Stimulated activated naive B cell treated with anti-CD40 and anti-IgM and Interleukin-4, amounts not matched to agents 10 μg/mL and 1 μg/mL and 100 μg/mL, for 72 hours (primary cell): ENCODE results near the gene SIRPG.
A peak's percentile ranks its signal among the peaks of the same experiment; 100 is the strongest.

ENCODE experiments used
- ATAC-seq, 2 donors: fragments of 150-1000 bp; cut with Tn5 transposase; replicated peaks; 2 replicates each; pipeline ENCODE4 v1.10.0; 2021; ENCODE audit warnings: moderate library complexity in 1 of 2
- DNase-seq: peaks from one replicate; pipeline ENCODE4 v3.0.0; 2021
- H3K27ac Mint-ChIP-seq: one replicate; pipeline ENCODE4 v1.8.0; 2022; ENCODE audit warnings: mild to moderate bottlenecking, mixed read lengths
- H3K27me3 Mint-ChIP-seq, 2 donors: one replicate each; pipeline ENCODE4 v1.8.0; 2022; ENCODE audit warnings: mixed read lengths in 2 of 2
- H3K36me3 Mint-ChIP-seq, 2 donors: one replicate each; pipeline ENCODE4 v1.8.0; 2022; ENCODE audit warnings: mixed read lengths in 2 of 2, mild to moderate bottlenecking in 1 of 2
- H3K4me1 Mint-ChIP-seq, 2 donors: one replicate each; pipeline ENCODE4 v1.8.0; 2022; ENCODE audit warnings: mixed read lengths in 2 of 2, mild to moderate bottlenecking in 1 of 2
- H3K4me3 Mint-ChIP-seq, 2 donors: one replicate each; pipeline ENCODE4 v1.8.0; 2022; ENCODE audit warnings: mild to moderate bottlenecking in 2 of 2, mixed read lengths in 2 of 2, moderate library complexity in 1 of 2
- H3K9me3 Mint-ChIP-seq, 2 donors: one replicate each; pipeline ENCODE4 v1.8.0; 2022; ENCODE audit warnings: mixed read lengths in 2 of 2, mild to moderate bottlenecking in 1 of 2

SIRPG gene

DNA sequence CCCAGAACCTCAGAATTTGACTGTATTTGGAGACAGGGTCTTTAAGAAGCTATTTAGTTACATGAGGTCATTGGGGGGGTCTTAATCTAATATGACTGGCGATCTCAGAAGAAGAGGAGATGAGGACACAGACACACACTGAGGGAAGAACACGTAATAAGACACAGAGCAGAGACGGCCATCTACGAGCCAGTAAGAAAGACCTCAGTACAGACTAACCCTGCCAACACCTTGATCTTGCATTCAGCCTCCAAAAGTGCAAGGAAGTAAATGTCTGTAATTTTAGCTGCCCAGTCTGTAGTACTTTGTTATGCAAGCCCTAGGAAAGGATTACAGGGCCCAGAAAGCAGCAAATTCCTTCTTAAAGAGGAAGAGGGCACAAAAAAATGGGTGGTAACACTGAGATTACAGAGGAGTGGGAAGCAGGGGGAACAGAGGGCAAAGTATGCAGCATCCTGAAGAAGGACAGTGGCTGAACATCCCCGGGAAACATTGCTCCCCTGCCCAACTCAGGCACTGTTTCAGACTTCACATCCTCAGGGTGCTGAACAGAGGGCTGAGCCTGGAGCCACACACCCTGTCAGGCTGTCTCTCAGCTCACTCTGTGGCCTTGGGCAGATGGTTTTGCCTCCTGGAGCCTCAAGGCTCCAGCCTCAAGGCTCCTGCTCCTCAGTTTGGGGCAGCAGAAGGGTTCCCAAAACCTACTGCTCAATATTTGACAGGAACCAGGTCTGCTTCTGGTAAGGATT lies 27.9 kb upstream of the SIRPG start:
- DNase-seq: no peak
- Mint-ChIP-seq H3K4me3 (no peak overlapping the region), H3K9me3 (peaks cover 2 to 3% of the 10 kb centered on the region in 2 donors), H3K4me1 (peaks cover 0 to 2% of the 10 kb centered on the region in 2 donors), H3K36me3 (peaks cover 2 to 3% of the 10 kb centered on the region in 2 donors), H3K27me3 (peaks cover 36 to 51% of the 10 kb centered on the region in 2 donors), H3K27ac (no peak overlapping the region)
- ATAC-seq: no peak

DNA sequence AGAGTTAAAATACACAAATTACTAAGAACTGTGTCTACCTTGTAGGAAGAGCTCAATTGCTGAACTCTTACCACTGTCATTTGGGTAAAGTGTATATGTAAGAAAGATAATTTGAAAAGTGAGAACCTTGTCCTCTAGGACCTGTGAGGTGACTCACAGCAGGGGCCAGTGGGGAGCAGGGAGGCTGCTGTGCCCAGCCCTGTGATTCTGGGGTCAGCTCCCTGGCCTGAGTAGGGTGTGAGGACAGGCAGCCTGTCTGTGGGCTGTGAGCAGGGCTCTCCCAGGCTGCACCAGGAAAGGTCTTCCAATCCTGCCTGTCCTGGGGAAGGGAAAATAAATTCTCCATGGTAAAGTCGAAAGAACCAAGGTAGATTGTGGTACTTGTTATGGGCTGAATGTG lies 27.3 kb upstream of the SIRPG start:
- DNase-seq (no peak), ATAC-seq (no peak)
- Mint-ChIP-seq H3K27me3 (peaks cover 30 to 45% of the 10 kb centered on the region in 2 donors), H3K4me1 (peaks cover 0 to 2% of the 10 kb centered on the region in 2 donors), H3K27ac (no peak overlapping the region), H3K9me3 (peaks cover 2 to 3% of the 10 kb centered on the region in 2 donors), H3K36me3 (no peaks in the 10 kb centered on the region), H3K4me3 (no peak overlapping the region)

DNA sequence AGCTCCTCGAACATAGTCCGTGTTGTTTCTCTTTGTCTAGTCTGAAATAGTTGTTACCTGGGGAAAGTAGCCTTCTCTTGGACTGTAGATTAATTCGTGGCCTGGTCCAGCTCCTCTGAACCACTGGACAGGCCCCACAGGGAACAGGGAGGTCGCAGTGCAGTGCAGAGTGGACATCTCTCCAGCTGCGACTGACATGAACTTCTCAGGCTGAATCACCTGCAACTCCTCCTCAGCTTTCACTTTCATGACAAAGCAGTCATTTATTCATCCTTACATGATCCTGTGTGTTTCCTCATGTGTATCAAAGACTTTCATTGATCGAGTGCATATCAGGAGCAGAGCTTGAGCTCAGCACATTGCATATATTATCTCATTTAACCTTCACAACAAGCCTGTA lies 19.1 kb upstream of the SIRPG start:
- ATAC-seq (no peak), DNase-seq (no peak)
- Mint-ChIP-seq H3K27ac (no peak overlapping the region), H3K9me3 (peaks cover 0 to 2% of the 10 kb centered on the region in 2 donors), H3K36me3 (no peaks in the 10 kb centered on the region), H3K4me3 (no peak overlapping the region), H3K4me1 (peaks cover 0 to 7% of the 10 kb centered on the region in 2 donors), H3K27me3 (peaks cover 8 to 53% of the 10 kb centered on the region in 2 donors)

DNA sequence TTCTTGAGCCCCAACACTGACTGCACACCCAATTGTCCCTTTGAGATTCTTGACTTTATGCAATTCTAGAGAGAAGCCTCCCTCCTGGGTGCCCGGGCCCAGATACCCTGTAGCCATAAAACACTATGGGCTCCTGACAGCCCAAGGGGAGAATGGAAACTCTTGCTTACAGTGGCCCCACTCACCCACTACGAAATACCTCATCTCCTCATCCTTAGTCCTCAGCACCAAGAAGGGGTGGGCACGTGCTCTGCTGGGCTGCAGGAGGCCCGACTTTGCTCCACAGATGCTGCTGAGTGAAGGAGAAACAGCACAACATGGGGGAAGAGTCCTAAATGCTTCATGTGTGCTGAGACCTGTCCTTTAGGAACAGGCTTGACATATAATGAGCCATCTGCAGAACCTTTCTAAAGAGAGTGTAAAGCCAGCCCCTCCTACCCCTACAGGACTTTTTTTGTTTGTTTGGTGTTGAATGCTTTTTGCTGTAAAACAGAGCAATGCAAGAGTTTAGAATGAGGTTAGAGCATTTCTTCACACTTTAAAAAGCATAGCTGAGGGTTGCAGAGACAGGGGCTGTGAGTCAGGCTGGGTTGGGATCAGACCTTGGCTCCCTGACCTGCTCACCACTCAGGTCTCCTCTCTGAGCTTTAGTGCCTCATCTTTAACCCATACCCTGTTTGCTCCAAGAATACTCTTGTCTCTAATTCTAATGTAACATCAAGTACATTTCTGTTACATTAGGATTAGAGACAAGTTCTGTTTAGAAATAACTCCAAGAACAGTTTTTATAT lies 17.6 kb upstream of the SIRPG start:
- Mint-ChIP-seq H3K27me3 (peaks cover 18 to 47% of the 10 kb centered on the region in 2 donors), H3K36me3 (no peaks in the 10 kb centered on the region), H3K4me1 (peaks cover 0 to 7% of the 10 kb centered on the region in 2 donors), H3K9me3 (peaks cover 0 to 2% of the 10 kb centered on the region in 2 donors), H3K4me3 (no peak overlapping the region), H3K27ac (no peak overlapping the region)
- ATAC-seq: no peak
- DNase-seq: no peak

DNA sequence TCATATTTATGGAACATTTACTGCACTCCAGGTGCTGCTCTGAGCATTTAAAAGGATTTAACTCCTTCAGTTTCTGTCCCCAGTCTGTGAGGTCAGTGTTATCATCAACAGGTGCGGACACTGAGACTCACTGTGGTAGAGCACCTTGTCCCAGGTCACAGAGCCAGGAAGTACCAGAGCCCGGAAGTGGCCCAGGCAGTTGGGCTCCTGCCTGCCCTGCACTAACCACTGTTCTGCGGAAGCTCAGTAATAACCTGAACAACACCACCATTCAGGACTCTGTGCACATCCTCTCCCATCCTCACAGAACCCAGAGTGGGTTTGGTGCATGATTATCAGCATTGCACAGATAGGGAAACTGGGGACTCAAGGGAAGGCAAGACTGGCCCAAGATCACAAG lies 16.8 kb upstream of the SIRPG start:
- peaks cover 0 to 7% of the 10 kb centered on the region in 2 donors for H3K4me1 Mint-ChIP-seq
- no peak for ATAC-seq
- peaks cover 0 to 1% of the 10 kb centered on the region in 2 donors for H3K9me3 Mint-ChIP-seq
- no peak overlapping the region for H3K4me3 Mint-ChIP-seq
- H3K27ac Mint-ChIP-seq: no peak overlapping the region
- H3K27me3 Mint-ChIP-seq: peaks cover 16 to 47% of the 10 kb centered on the region in 2 donors
- no peak for DNase-seq
- no peaks in the 10 kb centered on the region for H3K36me3 Mint-ChIP-seq

DNA sequence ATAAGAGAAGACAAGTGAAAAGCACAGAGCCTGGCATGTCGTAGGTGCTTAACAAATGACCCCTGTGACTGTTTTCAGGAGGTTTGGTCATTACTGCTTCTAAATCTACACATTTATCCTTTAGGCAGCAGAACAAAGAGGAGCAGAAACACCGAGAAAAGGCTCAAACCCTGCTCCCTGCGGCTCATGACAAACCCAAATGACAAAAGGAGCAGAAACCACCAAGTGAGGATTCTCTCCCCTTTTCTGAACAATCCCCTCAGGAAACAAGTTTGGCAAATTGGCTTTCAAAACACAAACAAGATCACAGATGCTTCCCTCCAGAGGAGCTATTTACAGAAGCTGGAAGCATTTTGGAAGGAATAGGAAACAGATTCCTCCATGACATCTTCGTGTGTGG lies 15.8 kb upstream of the SIRPG start:
- H3K27me3 Mint-ChIP-seq: peaks cover 17 to 47% of the 10 kb centered on the region in 2 donors
- H3K27ac Mint-ChIP-seq: no peak overlapping the region
- no peak for ATAC-seq
- peaks cover 0 to 7% of the 10 kb centered on the region in 2 donors for H3K4me1 Mint-ChIP-seq
- no peaks in the 10 kb centered on the region for H3K9me3 Mint-ChIP-seq
- H3K4me3 Mint-ChIP-seq: no peak overlapping the region
- DNase-seq: no peak
- no peaks in the 10 kb centered on the region for H3K36me3 Mint-ChIP-seq

DNA sequence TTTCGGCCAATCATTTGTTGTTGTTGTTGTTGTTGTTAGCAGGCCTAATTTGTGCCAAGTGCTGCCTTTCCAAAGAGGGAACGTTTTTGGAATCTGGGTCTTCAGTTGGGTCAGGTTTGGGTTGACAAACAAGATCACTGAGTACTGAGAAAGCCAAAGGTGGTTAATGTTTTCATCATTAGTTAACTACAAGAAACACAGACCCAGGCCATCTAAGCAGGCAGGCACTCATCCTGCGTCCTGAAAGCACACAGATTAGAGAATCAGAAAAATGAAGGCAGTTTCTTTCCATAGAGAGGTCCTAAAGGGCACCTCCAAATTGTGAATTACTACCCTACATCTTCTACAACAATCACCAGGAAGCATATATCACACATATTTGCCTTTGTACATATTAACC lies 15.1 kb upstream of the SIRPG start:
- no peak overlapping the region for H3K27ac Mint-ChIP-seq
- ATAC-seq: no peak

DNA sequence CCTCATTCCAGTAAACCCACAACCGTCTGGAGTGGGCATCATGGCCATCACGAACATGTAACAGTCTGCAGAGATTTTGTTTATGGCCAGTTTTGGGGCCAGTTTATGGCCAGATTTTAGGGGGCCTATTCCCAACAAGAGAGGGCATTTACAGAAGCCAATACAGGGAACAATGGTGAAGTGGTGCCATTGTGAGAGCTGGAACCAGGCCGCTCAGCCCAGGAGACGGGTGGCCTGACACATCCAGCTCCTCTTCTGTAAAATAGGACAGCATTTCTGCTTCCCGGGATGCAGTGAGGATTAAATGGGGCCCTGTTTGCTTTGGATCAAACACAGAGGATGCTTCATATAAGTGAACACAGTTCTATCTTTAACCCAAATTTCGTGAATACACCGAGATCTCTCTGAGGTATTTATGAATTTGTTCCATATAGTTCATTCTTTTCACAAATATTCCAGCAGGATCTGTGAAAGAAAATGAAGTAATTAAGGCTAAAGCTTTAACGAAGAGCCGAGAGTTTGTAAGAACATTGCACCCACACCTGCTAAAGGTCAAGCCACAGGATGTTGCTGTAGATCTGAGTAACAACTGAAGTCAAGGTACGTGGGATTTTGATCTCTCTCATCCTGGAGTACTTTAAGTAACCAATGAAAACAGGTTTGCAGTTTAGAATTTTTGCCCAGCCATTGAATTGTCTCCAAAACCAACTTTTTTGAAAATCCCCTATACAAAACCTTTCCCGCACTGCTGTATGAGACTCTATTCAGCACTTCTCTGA lies 14.5 kb upstream of the SIRPG start:
- Mint-ChIP-seq H3K4me1 (peaks cover 0 to 7% of the 10 kb centered on the region in 2 donors), H3K27ac (no peak overlapping the region), H3K9me3 (no peaks in the 10 kb centered on the region), H3K27me3 (peaks cover 17 to 37% of the 10 kb centered on the region in 2 donors), H3K36me3 (no peaks in the 10 kb centered on the region), H3K4me3 (no peak overlapping the region)
- ATAC-seq (peak; percentile 60 to 61), DNase-seq (no peak)

More for the DNA sequence above, 15.1 kb upstream of the SIRPG start:
- H3K4me3 Mint-ChIP-seq: no peak overlapping the region
- no peaks in the 10 kb centered on the region for H3K36me3 Mint-ChIP-seq
- DNase-seq: no peak
- no peaks in the 10 kb centered on the region for H3K9me3 Mint-ChIP-seq
- H3K27me3 Mint-ChIP-seq: peaks cover 17 to 42% of the 10 kb centered on the region in 2 donors
- H3K4me1 Mint-ChIP-seq: peaks cover 0 to 7% of the 10 kb centered on the region in 2 donors

DNA sequence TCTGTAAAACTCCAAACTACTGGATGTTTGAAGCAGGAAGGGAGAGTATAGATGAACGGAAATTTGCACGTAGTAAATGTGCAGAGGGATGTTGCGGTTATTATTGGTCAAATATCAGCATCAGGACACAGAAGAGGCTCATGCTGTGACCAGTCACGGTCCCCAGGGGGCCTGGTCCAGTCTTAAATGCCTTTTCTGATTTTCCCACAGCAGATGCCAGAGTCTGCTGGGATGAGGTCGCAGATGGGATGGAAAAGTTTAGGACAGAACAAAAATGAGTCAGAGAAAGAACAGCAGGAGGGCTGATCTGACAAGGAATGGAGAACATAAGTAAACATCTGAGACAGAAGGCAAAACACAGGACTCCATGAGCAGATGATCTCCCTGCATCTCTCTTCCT lies 11.7 kb upstream of the SIRPG start:
- no peaks in the 10 kb centered on the region for H3K36me3 Mint-ChIP-seq
- no peak overlapping the region for H3K27ac Mint-ChIP-seq
- DNase-seq (no peak), ATAC-seq (no peak)
- H3K4me3 Mint-ChIP-seq: no peak overlapping the region
- no peaks in the 10 kb centered on the region for H3K9me3 Mint-ChIP-seq
- peaks cover 9 to 24% of the 10 kb centered on the region in 2 donors for H3K4me1 Mint-ChIP-seq
- H3K27me3 Mint-ChIP-seq: peaks cover 12 to 13% of the 10 kb centered on the region in 2 donors

DNA sequence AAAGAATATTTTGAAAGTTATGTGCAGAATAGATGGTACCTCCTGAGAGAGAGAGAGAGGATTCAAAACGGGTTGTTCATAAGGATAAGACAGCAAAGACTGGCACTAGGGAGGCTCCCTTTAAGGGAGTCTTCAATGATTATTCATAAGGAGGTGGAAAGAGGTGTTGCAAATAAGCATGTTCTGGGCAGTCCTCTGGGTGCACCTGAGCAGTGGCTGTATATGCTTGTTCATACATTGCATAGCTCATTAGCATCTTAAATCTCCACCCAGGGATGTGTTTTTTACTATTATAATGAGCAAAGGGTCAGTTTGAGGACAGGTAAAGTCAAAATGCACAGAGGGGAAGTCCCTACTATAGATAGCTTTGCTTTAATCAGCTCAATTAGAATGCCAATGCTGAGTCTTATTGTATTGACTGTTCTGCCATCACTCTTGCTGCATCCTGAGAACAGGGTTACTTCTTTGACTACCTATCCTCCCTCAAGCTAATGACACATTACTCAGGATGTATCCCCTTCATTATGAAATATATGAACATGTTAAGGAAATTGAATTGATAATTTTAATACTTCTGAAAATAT lies 10.0 kb upstream of the SIRPG start:
- Mint-ChIP-seq H3K36me3 (no peaks in the 10 kb centered on the region), H3K4me1 (peaks cover 15 to 32% of the 10 kb centered on the region in 2 donors), H3K4me3 (no peak overlapping the region), H3K9me3 (no peaks in the 10 kb centered on the region), H3K27me3 (peaks cover 13 to 18% of the 10 kb centered on the region in 2 donors), H3K27ac (no peak overlapping the region)
- peak; percentile 40 for ATAC-seq
- no peak for DNase-seq

DNA sequence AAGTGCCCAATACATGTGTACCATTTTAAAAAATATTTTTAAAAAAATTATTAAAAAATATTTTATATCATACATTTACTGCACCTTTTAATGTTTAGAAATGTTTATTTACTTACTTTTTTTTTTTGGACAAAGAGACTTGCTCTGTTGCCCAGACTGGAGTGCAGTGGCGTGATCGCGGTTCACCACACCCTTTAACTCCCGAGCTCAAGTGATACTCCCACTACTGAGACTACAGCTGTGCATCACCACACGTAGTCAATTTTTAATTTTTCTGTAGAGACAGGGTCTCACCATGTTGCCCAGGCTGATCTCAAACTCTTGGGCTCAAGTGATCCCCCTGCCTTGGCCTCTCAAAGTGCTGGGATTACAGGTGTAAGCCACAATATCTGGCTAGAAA lies 9.2 kb upstream of the SIRPG start:
- Mint-ChIP-seq H3K4me3 (no peak overlapping the region), H3K9me3 (no peaks in the 10 kb centered on the region), H3K27me3 (peaks cover 13 to 20% of the 10 kb centered on the region in 2 donors), H3K36me3 (no peaks in the 10 kb centered on the region), H3K4me1 (peaks cover 17 to 26% of the 10 kb centered on the region in 2 donors), H3K27ac (no peak overlapping the region)
- no peak for DNase-seq
- ATAC-seq: no peak

DNA sequence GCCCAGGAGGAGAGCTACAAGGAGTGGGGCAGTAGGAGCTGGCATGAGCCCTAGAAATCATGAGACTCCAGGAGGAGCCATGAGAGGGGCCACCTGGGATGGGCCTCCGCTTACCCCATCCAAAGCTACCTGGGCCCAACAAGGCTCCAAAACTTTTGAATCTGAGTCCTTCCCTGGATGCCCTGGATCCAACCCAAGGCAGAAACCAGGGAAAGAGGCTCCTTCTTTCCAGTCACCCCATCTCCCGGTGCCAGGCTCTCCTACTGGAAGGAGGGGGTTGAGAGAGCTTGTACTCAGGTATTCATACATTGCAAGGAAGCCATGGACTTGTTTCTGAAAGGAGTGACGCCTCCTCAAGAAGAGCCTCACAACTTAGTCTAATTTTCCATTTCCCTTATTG lies 7.8 kb upstream of the SIRPG start:
- ATAC-seq (no peak), DNase-seq (no peak)
- Mint-ChIP-seq H3K36me3 (no peaks in the 10 kb centered on the region), H3K4me3 (peak overlapping the region; percentile 10 to 49), H3K4me1 (peaks cover 20 to 25% of the 10 kb centered on the region in 2 donors), H3K27me3 (peaks cover 7 to 26% of the 10 kb centered on the region in 2 donors), H3K9me3 (no peaks in the 10 kb centered on the region), H3K27ac (peak overlapping the region; percentile 71)

DNA sequence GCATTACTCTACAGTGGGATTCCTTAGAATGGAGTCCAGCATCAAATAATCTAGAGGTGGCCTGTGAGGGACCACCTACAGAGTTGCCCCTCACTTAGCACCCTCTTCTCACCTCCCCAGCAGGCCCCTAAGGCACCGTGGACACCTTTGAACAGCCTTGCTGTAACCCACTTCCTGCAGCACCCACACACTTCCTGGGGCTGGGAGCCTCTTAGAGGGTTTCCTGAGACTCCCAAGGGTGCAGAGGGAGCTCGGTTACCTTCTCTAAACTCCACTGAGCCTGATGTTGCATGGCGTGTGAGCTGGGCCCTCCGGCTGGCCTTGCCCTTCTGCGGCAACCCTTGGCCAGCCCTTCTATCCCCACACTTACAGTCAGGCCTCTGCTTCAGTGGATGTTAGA lies 7.3 kb upstream of the SIRPG start:
- H3K4me1 Mint-ChIP-seq: peaks cover 20 to 25% of the 10 kb centered on the region in 2 donors
- peak; percentile 86 to 89 for ATAC-seq

DNA sequence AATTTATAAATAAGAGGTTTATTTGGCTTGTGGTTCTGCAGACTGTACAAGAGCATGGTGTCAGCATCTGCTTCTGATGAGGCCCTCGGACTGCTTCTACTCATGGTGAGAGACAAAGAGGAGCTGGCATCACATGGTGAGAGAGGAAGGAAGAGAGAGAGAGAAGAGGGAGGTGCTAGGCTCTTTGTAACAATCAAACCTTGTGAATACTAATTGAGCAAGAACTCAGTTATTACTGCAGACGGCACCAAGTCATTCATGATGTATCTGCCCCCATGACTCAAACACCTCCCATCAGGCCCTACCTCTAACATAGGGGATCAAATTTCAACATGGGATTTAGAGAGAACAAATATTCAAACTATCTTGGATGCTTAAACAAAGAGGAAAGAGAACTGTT lies 6.3 kb upstream of the SIRPG start:
- no peak for ATAC-seq
- Mint-ChIP-seq H3K9me3 (no peaks in the 10 kb centered on the region), H3K4me3 (no peak overlapping the region), H3K4me1 (peaks cover 20 to 25% of the 10 kb centered on the region in 2 donors), H3K27ac (no peak overlapping the region), H3K36me3 (no peaks in the 10 kb centered on the region), H3K27me3 (peaks cover 11 to 26% of the 10 kb centered on the region in 2 donors)
- no peak for DNase-seq

More for the DNA sequence above, 7.3 kb upstream of the SIRPG start:
- peak; percentile 30 for DNase-seq
- H3K4me3 Mint-ChIP-seq: peak overlapping the region; percentile 10 to 49
- no peaks in the 10 kb centered on the region for H3K9me3 Mint-ChIP-seq
- no peaks in the 10 kb centered on the region for H3K36me3 Mint-ChIP-seq
- H3K27ac Mint-ChIP-seq: peak overlapping the region; percentile 71
- peaks cover 7 to 26% of the 10 kb centered on the region in 2 donors for H3K27me3 Mint-ChIP-seq
